Medulla oblongata (tissue), 1 donor: ENCODE results near the gene PNCK.

Source experiments
- DNase-seq: peaks from one replicate; pipeline ENCODE4 v3.0.0-alpha.2; 2015; ENCODE audit errors: extremely low spot score

The PNCK gene

GRCh38 chrX:153662266-153662665 is 11.3 kb downstream of the PNCK start:
- peak; percentile 11 for DNase-seq

GRCh38 chrX:153659268-153659667 is 14.3 kb downstream of the PNCK start:
- no peak for DNase-seq

GRCh38 chrX:153657161-153657560 is 16.5 kb downstream of the PNCK start:
- no peak for DNase-seq

GRCh38 chrX:153653556-153653955 is 20.1 kb downstream of the PNCK start:
- DNase-seq, result no peak

- DNase-seq, result no peak
Measured at GRCh38 chrX:153651540-153652079, 22.0 kb downstream of the PNCK start.

GRCh38 chrX:153650959-153651358 is 22.7 kb downstream of the PNCK start:
- no peak for DNase-seq

- no peak for DNase-seq
Measured at GRCh38 chrX:153649915-153650782, 23.5 kb downstream of the PNCK start.

GRCh38 chrX:153649178-153649914 is 24.3 kb downstream of the PNCK start:
- DNase-seq, result peak; percentile 16

- no peak for DNase-seq
Measured at GRCh38 chrX:153648358-153649177, 25.0 kb downstream of the PNCK start.

GRCh38 chrX:153647461-153648357 is 25.9 kb downstream of the PNCK start:
- no peak for DNase-seq

- DNase-seq, result no peak
Measured at GRCh38 chrX:153646620-153647373, 26.8 kb downstream of the PNCK start, which contains the start of gene DUSP9. DUSP9 (plus strand) TSS chrX:153647203; CDS start chrX:153647954, 751 bp downstream.

- no peak for DNase-seq
Measured at GRCh38 chrX:153645921-153646488, 27.6 kb downstream of the PNCK start.

GRCh38 chrX:153645151-153645550 is 28.5 kb downstream of the PNCK start:
- no peak for DNase-seq

GRCh38 chrX:153644356-153645125 is 29.1 kb downstream of the PNCK start:
- no peak for DNase-seq

GRCh38 chrX:153643431-153644351 is 29.9 kb downstream of the PNCK start:
- peak; percentile 14 for DNase-seq

- DNase-seq, result no peak
Measured at GRCh38 chrX:153642655-153643430, 30.8 kb downstream of the PNCK start.
